WTC11 (cell line): ENCODE measurements around the gene TMCC1.

Experiments
- ATF2 ChIP-seq: sonication (generic); formaldehyde crosslinking; IDR thresholded peaks from 2 replicates; pipeline ENCODE4 v1.8.1; 2022; ENCODE audit warnings: low read depth, missing genetic modification reagents, borderline replicate concordance
- CTCF ChIP-seq: fragments of 200-600 bp; IDR thresholded peaks from 2 replicates; pipeline ENCODE4 v1.8.0; 2022; ENCODE audit warnings: antibody characterized with exemption
- SOX15 ChIP-seq: fragments of 250-450 bp; sonication (Bioruptor Pico); IDR thresholded peaks from 2 replicates; pipeline ENCODE4 v1.9.0; 2021; ENCODE audit warnings: mild to moderate bottlenecking
- TP53 ChIP-seq: sonication (generic); formaldehyde crosslinking; IDR thresholded peaks from 2 replicates; pipeline ENCODE4 v1.8.1; 2023; ENCODE audit warnings: mild to moderate bottlenecking, missing genetic modification reagents

- no peak for TF ChIP-seq ATF2 (CRISPR knock-in tag)
- no peak for TF ChIP-seq CTCF
- TF ChIP-seq TP53 (CRISPR knock-in tag) = no peak
- TF ChIP-seq SOX15 = no peak
These were observed 236.8 kb downstream of the TMCC1 start for GRCh38 chr3:129656659-129657247.
